SK-N-MC (cell line): Measurements from ENCODE around the gene FIBP.

Experiments
- DNase-seq: peaks from one replicate; pipeline ENCODE4 v3.0.0-alpha.2; 2011; ENCODE audit warnings: low read depth, low spot score
- H3K27ac ChIP-seq: fragments of 200-600 bp; sonication (generic); 2 replicates; pipeline ENCODE4 v1.5.1; 2016; ENCODE audit warnings: mixed run types
- H3K36me3 ChIP-seq: fragments of 200-600 bp; sonication (generic); 2 replicates; pipeline ENCODE4 v1.6.1; 2017; ENCODE audit warnings: antibody characterized with exemption, low read length, mixed read lengths; ENCODE audit not compliant: insufficient read depth
- H3K4me3 ChIP-seq: fragments of 200-600 bp; sonication (generic); 2 replicates; pipeline ENCODE4 v1.5.1; 2016
- H3K9ac ChIP-seq: fragments of 200-600 bp; sonication (generic); 2 replicates; pipeline ENCODE4 v1.8.0; 2017; ENCODE audit warnings: mixed run types, mixed read lengths; ENCODE audit not compliant: insufficient read length
- H3K9me3 ChIP-seq: fragments of 200-600 bp; sonication (generic); 2 replicates; pipeline ENCODE4 v1.6.1; 2017; ENCODE audit warnings: low read depth, mild to moderate bottlenecking, antibody characterized with exemption, low read length, moderate library complexity, mixed read lengths
- EZH2 ChIP-seq: fragments of 200-600 bp; sonication (generic); IDR thresholded peaks from one replicate; pipeline ENCODE4 v1.6.1; 2017; ENCODE audit warnings: antibody characterized with exemption
- FOXP2 ChIP-seq: optimal IDR thresholded peaks from 2 replicates; pipeline ENCODE3; 2011; ENCODE audit warnings: mild to moderate bottlenecking, moderate library complexity; ENCODE audit not compliant: insufficient read depth; ENCODE audit errors: extremely low read length, control extremely low read depth
- POLR2AphosphoS5 ChIP-seq: IDR thresholded peaks from 2 replicates; pipeline ENCODE4 v1.6.1; 2012; ENCODE audit warnings: mild to moderate bottlenecking, low read depth, low read length, borderline replicate concordance

FIBP gene

DNA sequence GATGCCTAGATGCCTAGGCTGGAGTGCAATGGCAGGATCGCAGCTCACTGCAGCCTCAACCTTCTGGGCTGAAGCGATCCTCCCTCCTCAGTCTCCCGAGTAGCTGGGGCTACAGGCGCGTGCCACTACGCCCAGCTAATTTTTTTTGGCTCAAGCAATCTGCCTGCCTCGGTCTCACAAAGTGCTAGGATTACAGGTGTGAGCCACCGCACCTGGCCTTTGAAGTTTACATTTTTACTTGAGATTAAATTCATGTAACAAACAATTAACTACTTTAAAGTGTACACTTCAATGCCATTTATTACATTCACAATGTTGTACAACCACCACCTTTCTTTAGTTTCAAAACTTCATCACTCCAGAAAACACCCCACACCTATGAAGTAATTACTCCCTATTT is 15.4 kb upstream of the FIBP start:
- TF ChIP-seq POLR2AphosphoS5 (no peak), FOXP2 (no peak), EZH2 (no peak)
- Histone ChIP-seq H3K9ac (no peak overlapping the region), H3K36me3 (no peaks in the 10 kb centered on the region), H3K9me3 (no peaks in the 10 kb centered on the region), H3K27ac (no peak overlapping the region), H3K4me3 (no peak overlapping the region)
- no peak for DNase-seq

DNA sequence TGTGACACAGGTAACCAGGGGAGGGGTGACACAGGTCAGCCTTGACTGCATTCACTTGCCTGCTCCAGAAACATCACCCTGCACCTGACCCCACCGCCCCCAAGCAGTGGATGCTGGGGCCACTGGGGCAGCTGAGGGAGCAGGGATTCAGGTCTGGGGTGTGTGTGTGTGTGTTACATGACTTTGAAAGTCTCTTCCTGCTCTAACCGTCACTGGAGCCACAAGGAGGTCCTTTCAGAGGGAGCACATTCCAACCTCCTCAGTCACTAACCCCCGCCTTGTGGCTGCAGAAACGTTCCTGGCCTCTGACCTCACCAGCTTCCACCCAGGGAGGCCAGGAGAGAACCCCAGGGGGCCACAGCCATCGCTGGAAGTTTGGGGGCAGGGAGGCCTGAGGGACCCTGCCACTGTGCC is 14.8 kb upstream of the FIBP start:
- no peak for DNase-seq
- TF ChIP-seq EZH2, result no peak
- no peak for TF ChIP-seq POLR2AphosphoS5
- no peak for TF ChIP-seq FOXP2
- H3K4me3 ChIP-seq, result no peak overlapping the region
- no peak overlapping the region for H3K9ac ChIP-seq
- H3K36me3 ChIP-seq, result no peaks in the 10 kb centered on the region
- H3K27ac ChIP-seq, result no peak overlapping the region
- H3K9me3 ChIP-seq, result no peaks in the 10 kb centered on the region

DNA sequence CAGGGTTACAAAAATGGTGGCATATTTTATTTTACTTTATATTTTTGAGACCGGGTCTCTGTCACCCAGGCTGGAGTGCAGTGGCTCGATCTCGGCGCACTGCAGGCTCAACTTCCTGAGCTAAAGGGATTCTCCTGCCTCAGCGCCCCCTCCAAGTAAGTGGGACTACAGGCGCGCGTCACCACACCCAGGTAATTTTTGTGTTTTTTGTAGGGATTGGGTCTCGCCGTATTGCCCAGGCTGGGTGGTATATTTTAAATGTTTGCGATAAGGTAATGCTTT is 12.6 kb upstream of the FIBP start:
- Histone ChIP-seq H3K4me3 (peak overlapping the region; percentile 83), H3K27ac (no peak overlapping the region), H3K9ac (no peak overlapping the region), H3K36me3 (no peaks in the 10 kb centered on the region), H3K9me3 (no peaks in the 10 kb centered on the region)
- DNase-seq, result no peak
- no peak for TF ChIP-seq EZH2
- TF ChIP-seq FOXP2, result no peak
- TF ChIP-seq POLR2AphosphoS5, result no peak

DNA sequence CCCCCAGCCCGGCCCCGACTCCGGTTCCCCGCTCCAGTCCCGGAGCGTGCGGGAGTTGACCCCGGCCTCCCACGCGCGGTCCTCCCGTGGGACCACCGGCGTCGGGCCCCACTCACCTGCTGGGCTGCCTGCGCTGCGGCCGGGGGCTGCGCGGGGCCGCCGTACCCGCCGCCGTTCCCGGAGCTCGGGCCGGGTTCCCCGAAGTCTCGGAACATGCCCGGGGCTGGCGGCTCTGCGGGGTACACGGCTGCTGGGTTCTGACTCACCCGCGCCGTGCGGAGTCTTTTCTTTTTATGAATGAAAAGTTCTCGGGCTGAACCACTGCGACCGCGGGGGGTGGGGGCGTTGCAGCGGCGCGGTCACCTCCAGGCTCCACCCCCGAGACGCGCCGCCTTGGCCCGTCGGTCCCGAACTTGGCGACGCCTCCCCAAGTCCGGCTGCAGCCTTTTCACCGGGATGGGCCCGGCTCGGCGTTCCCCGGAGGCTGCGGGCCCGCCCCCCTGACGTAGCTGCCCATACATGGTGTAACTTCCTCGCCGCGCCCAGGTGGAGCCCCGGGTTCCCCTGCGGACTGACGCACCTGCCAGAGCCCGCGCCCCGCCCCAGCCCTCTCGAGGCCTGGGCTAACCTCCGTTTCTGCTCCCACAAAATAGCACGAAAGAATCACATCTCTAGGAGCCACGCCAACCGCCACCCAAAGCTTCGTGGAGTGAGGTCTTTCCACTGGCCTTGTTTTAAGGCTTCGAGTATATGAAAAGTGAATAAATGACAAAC is 12.0 kb upstream of the FIBP start, which contains the start of gene FOSL1:
FOSL1 (minus strand) TSS at position 264 of the 774 bp plus-strand sequence; CDS start at position 215, 49 bp downstream.
- no peaks in the 10 kb centered on the region for H3K9me3 ChIP-seq
- H3K9ac ChIP-seq, result peak within 1 kb of the TSS; percentile 28
- TF ChIP-seq EZH2 (no peak), FOXP2 (no peak), POLR2AphosphoS5 (no peak)
- H3K36me3 ChIP-seq, result no peaks in the 10 kb centered on the region
- H3K27ac ChIP-seq, result no peak within 1 kb of the TSS
- H3K4me3 ChIP-seq, result peak within 1 kb of the TSS; percentile 83
- DNase-seq, result no peak

DNA sequence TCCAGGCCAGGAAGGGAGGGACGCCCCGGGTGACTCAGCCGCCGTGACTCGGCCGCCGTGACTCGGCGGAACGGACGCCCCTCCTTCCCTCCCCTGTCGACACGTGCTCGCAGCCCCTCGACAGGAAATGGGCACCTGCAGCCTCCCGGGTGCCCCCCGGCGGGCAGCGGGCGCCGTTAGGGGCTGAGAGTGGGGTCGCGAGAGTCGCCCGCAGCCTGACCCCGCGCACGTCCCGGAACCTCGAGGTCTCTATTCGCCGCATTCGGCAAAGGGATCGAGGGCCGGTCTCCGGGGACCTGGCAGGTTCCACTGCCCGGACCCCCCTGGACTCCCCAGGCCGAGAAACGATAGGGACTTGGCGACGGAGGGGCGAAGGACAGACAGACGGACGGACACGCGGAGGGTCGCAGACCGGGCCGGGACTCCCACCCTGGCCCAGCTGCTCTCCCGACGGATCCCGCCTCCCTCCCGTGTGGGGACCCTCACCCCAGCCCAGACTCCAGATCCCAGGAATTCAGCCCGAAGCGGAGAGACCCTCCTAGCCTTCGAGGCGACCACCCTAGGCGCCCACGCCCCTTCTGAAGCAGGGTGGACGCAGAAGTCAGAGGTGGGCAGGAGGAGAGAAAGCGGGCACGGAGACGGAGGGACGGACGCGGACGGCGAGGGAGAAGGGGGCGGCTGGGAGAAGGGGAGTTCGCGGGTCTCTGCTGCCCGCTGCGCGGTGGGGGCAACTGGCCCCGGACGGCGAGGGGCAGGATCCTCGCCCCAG is 11.3 kb upstream of the FIBP start:
- no peak for TF ChIP-seq FOXP2
- TF ChIP-seq EZH2, result no peak
- TF ChIP-seq POLR2AphosphoS5, result no peak
- H3K27ac ChIP-seq, result no peak overlapping the region
- H3K9me3 ChIP-seq, result no peaks in the 10 kb centered on the region
- peak overlapping the region; percentile 83 for H3K4me3 ChIP-seq
- DNase-seq, result no peak
- no peak overlapping the region for H3K9ac ChIP-seq
- no peaks in the 10 kb centered on the region for H3K36me3 ChIP-seq

DNA sequence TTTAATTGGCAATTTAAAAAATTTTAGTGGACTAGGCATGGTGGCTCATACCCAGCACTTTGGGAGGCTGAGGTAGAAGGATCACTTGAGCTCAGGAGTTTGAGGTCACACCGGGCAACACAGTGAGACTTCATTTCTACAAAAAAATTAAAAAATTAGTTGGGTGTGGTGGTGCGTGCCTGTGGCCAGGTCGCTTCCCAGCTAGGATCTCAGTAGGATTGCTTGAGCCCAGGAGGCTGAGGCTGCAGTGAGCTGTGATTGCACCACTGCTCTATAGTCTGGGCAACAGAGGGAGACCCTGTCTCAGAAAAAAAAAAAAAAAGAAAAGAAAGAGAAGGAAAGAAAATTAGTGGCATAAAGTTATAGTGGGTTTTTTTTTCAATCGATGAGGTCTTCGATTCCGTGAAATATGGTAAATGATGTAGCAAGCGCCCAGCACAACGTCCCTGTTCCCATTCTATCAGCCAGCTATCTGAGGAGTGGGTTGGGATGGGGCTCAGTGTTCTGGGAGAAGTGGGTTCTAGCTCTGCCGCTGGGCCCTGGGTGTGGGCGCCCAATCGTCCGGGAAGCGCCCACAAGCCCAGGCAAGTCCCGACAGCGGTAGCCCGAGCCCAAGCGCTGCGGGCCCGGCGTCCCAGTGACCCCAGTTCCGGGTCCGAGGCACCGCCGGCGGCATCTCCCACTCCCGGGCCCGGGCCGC is 10.5 kb upstream of the FIBP start:
- Histone ChIP-seq H3K9ac (no peak overlapping the region), H3K36me3 (no peaks in the 10 kb centered on the region), H3K9me3 (no peaks in the 10 kb centered on the region), H3K4me3 (no peak overlapping the region), H3K27ac (no peak overlapping the region)
- DNase-seq, result no peak
- TF ChIP-seq FOXP2 (no peak), POLR2AphosphoS5 (no peak), EZH2 (no peak)

DNA sequence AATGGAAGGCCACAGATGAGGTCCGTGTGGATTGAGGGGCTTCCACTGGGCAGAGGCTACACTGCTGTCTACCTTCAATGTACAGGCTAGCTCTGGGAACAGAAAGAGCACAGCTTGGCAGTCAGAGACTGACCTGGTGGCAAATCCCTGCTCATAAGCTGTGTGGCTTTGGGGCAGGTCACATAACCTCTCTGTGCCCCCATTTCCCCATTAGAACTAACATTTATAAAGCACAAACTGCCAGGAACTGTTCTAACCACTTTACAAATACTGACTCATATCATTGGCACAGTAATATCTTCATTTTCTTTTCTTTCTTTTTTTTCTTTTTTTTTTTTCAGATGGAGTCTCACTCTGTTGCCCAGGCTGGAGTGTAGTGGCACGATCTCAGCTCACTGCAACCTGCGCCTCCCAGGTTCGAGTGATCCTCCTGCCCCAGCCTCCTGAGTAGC is 8.8 kb upstream of the FIBP start:
- DNase-seq, result no peak
- Histone ChIP-seq H3K9ac (no peak overlapping the region), H3K27ac (no peak overlapping the region), H3K36me3 (no peaks in the 10 kb centered on the region), H3K9me3 (no peaks in the 10 kb centered on the region), H3K4me3 (no peak overlapping the region)
- TF ChIP-seq FOXP2 (no peak), EZH2 (no peak), POLR2AphosphoS5 (no peak)
